ENCODE data around the gene TBCC.
"Not testable (repeated sequence)": the region's sequence is repeated elsewhere in the genome, so short reads cannot be mapped to it uniquely, and the experiment has no call there.

- not testable (repeated sequence) for TF ChIP-seq HNF4A (CRISPR knock-in tag; IDR thresholded peaks at IDR 0.05); CTCF (CRISPR knock-in tag; IDR thresholded peaks at IDR 0.05); MYC (CRISPR knock-in tag; IDR thresholded peaks at IDR 0.05; ENCODE audit: borderline replicate concordance); ZNF296 (CRISPR knock-in tag; conservative IDR thresholded peaks at IDR 0.05); NFATC3 (CRISPR knock-in tag; IDR thresholded peaks at IDR 0.05); ZNF280D (CRISPR knock-in tag; IDR thresholded peaks at IDR 0.05); ZBTB25 (CRISPR knock-in tag; IDR thresholded peaks at IDR 0.05)
Measured at GRCh38 chr6:42774821-42775487, 29.1 kb upstream of the TBCC start.
